ENCODE measurements around the gene YKT6. TPM values are rescaled to one million over a fixed set of nuclear protein-coding genes. Genes with fewer than 3 reads are reported as not detected.

YKT6 gene
- total and polyA plus RNA-seq, 2 of the 8 experiments (the other 6 are each of a cell fraction or from before 2014, with no cell fraction given), result 75.3 to 103 TPM

GRCh38 chr7:44213877-44214388 lies 13.2 kb downstream of the YKT6 start (continued):
- TF ChIP-seq CHD7 (IDR thresholded peaks at IDR 0.05; ENCODE audit: insufficient replicate concordance, low read length), result no peak
- no peak for TF ChIP-seq SP1 (IDR thresholded peaks at IDR 0.05; ENCODE audit: low read depth, low read length)
- TF ChIP-seq CTCF (IDR thresholded peaks at IDR 0.05; ENCODE audit: control extremely low read depth in 1 of 3, insufficient read depth in 1 of 3, low read depth in 1 of 3, low read length in 3 of 3), result no peak
- TF ChIP-seq SP4 (IDR thresholded peaks at IDR 0.05; ENCODE audit: low read length), result no peak
- TF ChIP-seq CHD1 (IDR thresholded peaks at IDR 0.05; ENCODE audit: low read depth, low read length), result no peak
- TF ChIP-seq KDM1A (IDR thresholded peaks at IDR 0.05; ENCODE audit: borderline replicate concordance, low read length), result no peak
- TF ChIP-seq TBP (IDR thresholded peaks at IDR 0.05; ENCODE audit: low read depth, low read length), result no peak
- no peak for TF ChIP-seq NANOG (IDR thresholded peaks at IDR 0.05; ENCODE audit: insufficient read depth, low read depth, low read length, poor library complexity, severe bottlenecking)
- no peak for TF ChIP-seq ZNF274 (IDR thresholded peaks at IDR 0.05; ENCODE audit: borderline replicate concordance, extremely low read depth, low read length)

All from H1 (cell line).